Endodermal cell (in vitro differentiated cells): ENCODE data around the gene MAPRE2. TPM values are rescaled to one million over a fixed set of nuclear protein-coding genes. Genes with fewer than 3 reads are reported as not detected.
A peak's percentile ranks its signal among the peaks of the same experiment; 100 is the strongest.

Source experiments
- DNase-seq: peaks from one replicate; pipeline ENCODE4 v3.0.0-alpha.2; 2017
- H3K27ac ChIP-seq: 2 replicates; pipeline ENCODE4 v1.5.1; 2013; ENCODE audit warnings: mild to moderate bottlenecking, low read depth, low read length, moderate library complexity
- H3K27me3 ChIP-seq: 2 replicates; pipeline ENCODE4 v1.6.1; 2013; ENCODE audit warnings: mild to moderate bottlenecking, low read length, moderate library complexity; ENCODE audit not compliant: insufficient read depth, control insufficient read depth, poor library complexity, severe bottlenecking
- H3K36me3 ChIP-seq: 2 replicates; pipeline ENCODE4 v1.7.0; 2013; ENCODE audit warnings: mild to moderate bottlenecking, low read length, moderate library complexity; ENCODE audit not compliant: control insufficient read depth, insufficient read depth
- H3K4me1 ChIP-seq: one replicate; pipeline ENCODE4 v1.7.0; 2013; ENCODE audit warnings: low read length; ENCODE audit not compliant: control insufficient read depth, insufficient read depth
- H3K4me3 ChIP-seq: 2 replicates; pipeline ENCODE4 v1.5.1; 2013; ENCODE audit warnings: mild to moderate bottlenecking, low read length, moderate library complexity
- H3K9ac ChIP-seq: 2 replicates; pipeline ENCODE4 v1.6.1; 2013; ENCODE audit warnings: mild to moderate bottlenecking, low read length, moderate library complexity; ENCODE audit not compliant: poor library complexity, severe bottlenecking; ENCODE audit errors: extremely low read depth
- H3K9me3 ChIP-seq: 2 replicates; pipeline ENCODE4 v1.6.1; 2013; ENCODE audit warnings: mild to moderate bottlenecking, low read length, moderate library complexity; ENCODE audit not compliant: control insufficient read depth
- H3K27ac Mint-ChIP-seq: 2 replicates; pipeline ENCODE4 v1.8.0; 2020; ENCODE audit warnings: mixed read lengths
- H3K27me3 Mint-ChIP-seq: 2 replicates; pipeline ENCODE4 v1.8.0; 2021; ENCODE audit warnings: mild to moderate bottlenecking, mixed read lengths; ENCODE audit not compliant: insufficient read depth
- H3K36me3 Mint-ChIP-seq: 2 replicates; pipeline ENCODE4 v1.8.0; 2020; ENCODE audit warnings: low read depth, mixed read lengths
- H3K4me1 Mint-ChIP-seq: 2 replicates; pipeline ENCODE4 v1.8.0; 2020; ENCODE audit warnings: mixed read lengths
- H3K4me3 Mint-ChIP-seq: 2 replicates; pipeline ENCODE4 v1.8.0; 2020; ENCODE audit warnings: mild to moderate bottlenecking, moderate library complexity, mixed read lengths
- H3K9me3 Mint-ChIP-seq: 2 replicates; pipeline ENCODE4 v1.8.0; 2020; ENCODE audit warnings: mild to moderate bottlenecking, mixed read lengths
- WGBS, 2 experiments: methylation state at CpG; one replicate each; pipeline versions ENCODE4 v1.1.5 to v1.1.7; 2013; ENCODE audit warnings: missing lambda C conversion rate in 2 of 2, mixed read lengths in 1 of 2; ENCODE audit not compliant: insufficient coverage in 1 of 2, insufficient read length in 1 of 2; 5-methylcytosine and 5-hydroxymethylcytosine counted together
- total RNA-seq, 2 donors: library from RNA; stranded (reverse); fragmentation: NEBNext Ultra II Directional in 1 of 2; extraction: Animal tissue kit (Norgen Biotek cat#: 25700) in 1 of 2; gene quantifications; 2 replicates in 1 of 2; 3 replicates in 1 of 2; pipeline ENCODE4 v1.2.1, GENCODE V29; 2021
- TF ChIP-seq, protein P1 (sequence below): fragments of 200-600 bp; sonication (generic); conservative IDR thresholded peaks from 2 replicates; pipeline ENCODE4 v1.5.0; 2021; ENCODE audit warnings: antibody characterized with exemption, mild to moderate bottlenecking

Gene MAPRE2
- total RNA-seq, 2 donors from 2014 or later, result 15.2 to 16.5 TPM

DNA sequence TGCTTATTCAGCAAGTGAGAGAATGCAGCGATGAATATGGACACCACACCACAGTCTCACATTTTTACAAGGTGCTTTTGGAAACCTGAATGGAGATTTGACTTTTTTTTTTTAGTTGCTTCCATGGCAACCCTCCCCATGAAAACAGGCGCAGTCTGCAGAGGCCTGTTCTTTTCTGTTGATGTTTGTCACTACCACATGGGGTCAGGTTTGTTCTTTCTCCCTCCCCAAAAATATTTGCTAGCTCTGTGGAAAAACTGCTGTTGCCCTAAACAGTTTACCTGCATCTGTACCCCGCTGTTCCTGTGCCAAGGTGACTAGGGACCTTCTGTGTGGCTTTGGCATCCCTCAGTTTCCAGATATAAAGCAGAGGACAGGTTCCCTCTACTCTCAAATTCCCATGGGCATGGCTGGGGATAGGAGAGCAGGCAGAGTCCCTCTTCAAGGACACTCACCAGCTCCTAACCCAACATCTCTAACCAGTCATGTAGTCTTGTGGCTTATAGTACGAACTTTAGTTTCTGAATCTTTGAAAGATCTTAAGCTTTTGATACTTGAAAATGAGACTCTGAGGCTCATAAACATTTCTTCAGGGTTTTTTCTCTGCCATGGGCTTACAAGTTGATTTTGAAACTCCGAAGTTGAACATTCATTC is 14.7 kb upstream of the MAPRE2 start:
- peak overlapping the region; percentile 20 for H3K27ac Mint-ChIP-seq
- H3K9ac ChIP-seq, result no peak overlapping the region
- H3K4me3 ChIP-seq, result no peak overlapping the region
- H3K4me1 ChIP-seq, result no peaks in the 10 kb centered on the region
- H3K9me3 Mint-ChIP-seq, result no peaks in the 10 kb centered on the region
- no peaks in the 10 kb centered on the region for H3K36me3 Mint-ChIP-seq
- no peak overlapping the region for H3K4me3 Mint-ChIP-seq
- H3K4me1 Mint-ChIP-seq, result peaks cover 19% of the 10 kb centered on the region
- DNase-seq, result peak; percentile 60
- no peaks in the 10 kb centered on the region for H3K36me3 ChIP-seq
- no peak overlapping the region for H3K27ac ChIP-seq
- no peaks in the 10 kb centered on the region for H3K9me3 ChIP-seq
- TF ChIP-seq, protein P1, sequence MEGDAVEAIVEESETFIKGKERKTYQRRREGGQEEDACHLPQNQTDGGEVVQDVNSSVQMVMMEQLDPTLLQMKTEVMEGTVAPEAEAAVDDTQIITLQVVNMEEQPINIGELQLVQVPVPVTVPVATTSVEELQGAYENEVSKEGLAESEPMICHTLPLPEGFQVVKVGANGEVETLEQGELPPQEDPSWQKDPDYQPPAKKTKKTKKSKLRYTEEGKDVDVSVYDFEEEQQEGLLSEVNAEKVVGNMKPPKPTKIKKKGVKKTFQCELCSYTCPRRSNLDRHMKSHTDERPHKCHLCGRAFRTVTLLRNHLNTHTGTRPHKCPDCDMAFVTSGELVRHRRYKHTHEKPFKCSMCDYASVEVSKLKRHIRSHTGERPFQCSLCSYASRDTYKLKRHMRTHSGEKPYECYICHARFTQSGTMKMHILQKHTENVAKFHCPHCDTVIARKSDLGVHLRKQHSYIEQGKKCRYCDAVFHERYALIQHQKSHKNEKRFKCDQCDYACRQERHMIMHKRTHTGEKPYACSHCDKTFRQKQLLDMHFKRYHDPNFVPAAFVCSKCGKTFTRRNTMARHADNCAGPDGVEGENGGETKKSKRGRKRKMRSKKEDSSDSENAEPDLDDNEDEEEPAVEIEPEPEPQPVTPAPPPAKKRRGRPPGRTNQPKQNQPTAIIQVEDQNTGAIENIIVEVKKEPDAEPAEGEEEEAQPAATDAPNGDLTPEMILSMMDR, result peak; percentile 58
- WGBS, 2 experiments, result 77% methylated on average over 3 to 5 of the region's 5 CpGs
- H3K27me3 Mint-ChIP-seq, result no peaks in the 10 kb centered on the region
- no peaks in the 10 kb centered on the region for H3K27me3 ChIP-seq

DNA sequence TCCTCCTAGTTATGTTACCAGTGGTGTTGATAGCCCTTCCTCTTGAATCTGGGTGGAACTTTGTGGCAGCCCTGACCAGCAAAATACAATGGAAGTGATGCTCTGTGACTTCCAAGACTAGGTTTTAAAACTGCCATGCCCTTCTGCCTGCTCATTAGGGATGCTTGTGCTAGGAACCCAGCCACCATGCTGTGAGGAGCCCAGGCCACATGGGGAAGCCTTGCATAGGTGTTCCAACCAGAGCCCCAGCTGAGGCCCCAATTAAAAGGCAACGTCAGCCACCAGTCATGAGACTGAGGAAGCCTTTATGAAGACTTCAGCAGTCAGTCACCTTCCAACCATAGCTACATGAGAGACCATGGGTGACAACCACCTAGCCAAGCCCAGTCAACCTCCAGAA is 14.0 kb upstream of the MAPRE2 start:
- no peaks in the 10 kb centered on the region for H3K27me3 ChIP-seq
- Mint-ChIP-seq H3K27ac (peak overlapping the region; percentile 17), H3K9me3 (no peaks in the 10 kb centered on the region), H3K4me3 (no peak overlapping the region), H3K4me1 (peaks cover 21% of the 10 kb centered on the region), H3K36me3 (no peaks in the 10 kb centered on the region), H3K27me3 (no peaks in the 10 kb centered on the region)
- H3K36me3 ChIP-seq, result no peaks in the 10 kb centered on the region
- no peak overlapping the region for H3K4me3 ChIP-seq
- no peak for DNase-seq
- TF ChIP-seq, protein P1, result no peak
- 92% methylated on average over 1 of the region's 1 CpG; no CpG with 5 or more reads in 1 of the 2 experiments for WGBS, 2 experiments
- H3K4me1 ChIP-seq, result no peaks in the 10 kb centered on the region
- no peak overlapping the region for H3K9ac ChIP-seq
- H3K27ac ChIP-seq, result no peak overlapping the region
- H3K9me3 ChIP-seq, result no peaks in the 10 kb centered on the region

DNA sequence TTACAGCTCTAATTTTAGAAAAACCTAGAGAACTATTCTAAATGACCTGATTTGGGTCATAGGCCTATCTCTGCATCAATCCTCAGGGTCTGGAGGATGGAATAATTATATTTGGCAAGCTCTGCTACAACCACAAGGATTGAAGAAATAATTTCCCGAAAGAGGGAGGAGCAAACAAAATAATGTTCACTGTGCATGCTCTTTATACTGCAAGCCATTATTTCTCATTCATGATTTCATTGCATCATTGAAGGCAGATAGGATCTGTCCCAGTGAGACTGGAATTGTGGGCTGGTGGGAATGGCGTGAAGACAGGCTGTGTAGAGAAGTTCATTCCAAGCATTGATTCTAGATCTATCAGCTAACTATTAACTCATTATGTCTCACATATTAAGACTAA is 12.7 kb upstream of the MAPRE2 start:
- Histone ChIP-seq H3K9ac (no peak overlapping the region), H3K27me3 (no peaks in the 10 kb centered on the region), H3K9me3 (no peaks in the 10 kb centered on the region), H3K36me3 (no peaks in the 10 kb centered on the region), H3K27ac (no peak overlapping the region), H3K4me3 (no peak overlapping the region), H3K4me1 (no peaks in the 10 kb centered on the region)
- Mint-ChIP-seq H3K27ac (no peak overlapping the region), H3K4me3 (no peak overlapping the region), H3K9me3 (no peaks in the 10 kb centered on the region), H3K4me1 (peaks cover 23% of the 10 kb centered on the region), H3K36me3 (no peaks in the 10 kb centered on the region), H3K27me3 (no peaks in the 10 kb centered on the region)
- WGBS, 2 experiments, result 90 to 100% methylated on average over 1 to 2 of the region's 2 CpGs
- TF ChIP-seq, protein P1, result no peak
- no peak for DNase-seq
